ENCODE results near the gene RHOV.
A peak's percentile ranks its signal among the peaks of the same experiment; 100 is the strongest.
"Not testable (repeated sequence)": the region's sequence is repeated elsewhere in the genome, so short reads cannot be mapped to it uniquely, and the experiment has no call there.

RHOV gene

DNA sequence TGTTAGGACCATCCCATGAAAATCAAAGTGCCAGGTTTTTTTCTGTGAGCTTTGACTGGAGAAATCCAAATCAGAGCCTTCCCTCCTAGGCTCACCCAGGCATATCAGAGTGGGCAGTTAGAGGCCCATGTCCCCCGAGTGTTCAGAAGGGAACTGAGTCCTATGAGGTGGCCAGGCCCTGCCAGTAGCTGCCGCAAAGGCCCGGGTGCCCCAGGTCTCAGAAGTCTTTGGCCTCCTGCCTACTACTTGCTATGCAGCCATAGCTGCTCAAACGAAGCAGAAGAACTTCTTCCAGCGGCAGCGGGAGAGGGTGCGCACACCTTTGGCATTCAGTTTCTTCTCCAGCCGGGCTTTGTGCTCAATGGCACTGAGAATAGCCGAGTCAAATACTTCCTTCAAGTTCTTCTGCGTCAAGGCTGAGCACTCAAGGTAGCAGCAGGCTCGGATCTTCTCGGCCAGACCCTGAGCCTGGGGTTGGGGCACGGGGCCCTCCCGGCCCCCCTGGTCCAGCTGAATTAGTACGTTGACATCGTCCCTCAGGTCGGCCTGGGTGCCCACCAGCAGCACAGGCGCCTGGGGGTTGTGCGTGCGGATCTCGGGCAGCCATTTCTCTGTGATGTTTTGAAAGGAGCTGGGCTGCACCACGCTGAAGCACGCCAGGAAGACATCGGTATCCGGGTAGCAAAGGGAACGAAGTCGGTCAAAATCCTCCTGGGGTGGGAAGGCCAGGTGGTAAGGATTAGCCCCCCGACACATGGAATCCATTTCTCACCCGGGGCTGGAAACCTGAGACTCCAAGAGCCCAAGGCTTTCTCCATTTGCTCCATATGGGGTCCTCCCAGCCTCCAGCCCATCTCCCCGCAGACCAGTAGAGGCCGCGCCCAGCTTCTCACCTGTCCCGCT lies 992 bp downstream of the RHOV start:
- TF ChIP-seq, protein P1, sequence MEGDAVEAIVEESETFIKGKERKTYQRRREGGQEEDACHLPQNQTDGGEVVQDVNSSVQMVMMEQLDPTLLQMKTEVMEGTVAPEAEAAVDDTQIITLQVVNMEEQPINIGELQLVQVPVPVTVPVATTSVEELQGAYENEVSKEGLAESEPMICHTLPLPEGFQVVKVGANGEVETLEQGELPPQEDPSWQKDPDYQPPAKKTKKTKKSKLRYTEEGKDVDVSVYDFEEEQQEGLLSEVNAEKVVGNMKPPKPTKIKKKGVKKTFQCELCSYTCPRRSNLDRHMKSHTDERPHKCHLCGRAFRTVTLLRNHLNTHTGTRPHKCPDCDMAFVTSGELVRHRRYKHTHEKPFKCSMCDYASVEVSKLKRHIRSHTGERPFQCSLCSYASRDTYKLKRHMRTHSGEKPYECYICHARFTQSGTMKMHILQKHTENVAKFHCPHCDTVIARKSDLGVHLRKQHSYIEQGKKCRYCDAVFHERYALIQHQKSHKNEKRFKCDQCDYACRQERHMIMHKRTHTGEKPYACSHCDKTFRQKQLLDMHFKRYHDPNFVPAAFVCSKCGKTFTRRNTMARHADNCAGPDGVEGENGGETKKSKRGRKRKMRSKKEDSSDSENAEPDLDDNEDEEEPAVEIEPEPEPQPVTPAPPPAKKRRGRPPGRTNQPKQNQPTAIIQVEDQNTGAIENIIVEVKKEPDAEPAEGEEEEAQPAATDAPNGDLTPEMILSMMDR (IDR thresholded peaks at IDR 0.05; ENCODE audit: low read depth, low read length, missing control alignments) = no peak
- no peak for DNase-seq (ENCODE audit: low read depth)
- peak overlapping the region; percentile 67 for H3K4me3 ChIP-seq (ENCODE audit: low read depth, low read length)

DNA sequence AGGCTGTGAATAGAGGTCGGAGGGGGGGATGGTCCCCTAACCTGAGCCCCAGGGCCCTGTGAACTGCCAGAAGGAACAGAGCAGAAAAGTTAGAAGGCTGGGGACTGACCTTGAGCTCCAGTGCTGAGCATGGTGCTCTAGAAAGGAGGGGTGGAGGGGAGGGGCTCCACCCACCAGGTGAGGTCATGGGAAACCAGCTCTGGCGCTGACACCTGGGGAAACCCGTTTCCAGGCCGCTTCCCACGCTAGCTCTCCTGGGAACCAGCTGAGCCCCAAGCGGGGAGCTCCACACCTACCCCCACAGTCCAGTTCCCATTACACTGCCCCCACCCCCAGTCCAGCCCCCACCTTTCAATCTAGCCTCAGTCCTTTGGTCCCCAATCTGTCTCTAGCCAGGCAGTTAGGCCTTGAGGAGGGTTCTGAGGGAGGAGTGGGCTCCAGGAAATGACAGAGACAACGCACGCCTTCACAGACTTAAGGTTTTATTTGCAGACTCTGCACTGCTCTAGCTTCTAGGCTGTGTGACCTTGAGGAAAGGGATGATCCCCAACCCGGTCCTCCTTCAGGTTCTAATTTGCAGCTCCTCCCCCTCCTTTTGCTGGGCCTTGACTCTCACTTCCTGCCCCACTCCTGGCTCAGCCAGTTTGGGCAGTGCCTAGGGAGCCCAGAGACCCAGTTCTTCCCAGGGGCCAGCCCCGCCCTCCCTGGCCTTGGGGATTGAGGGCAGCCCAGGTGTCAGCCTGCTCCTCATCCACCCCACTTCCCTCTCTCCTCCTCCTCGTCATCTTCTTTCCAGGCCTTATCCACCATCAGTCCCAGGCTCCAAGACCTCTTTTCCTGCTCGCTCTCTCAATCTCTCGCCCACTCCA lies 2.1 kb downstream of the RHOV start:
- peak overlapping the region; percentile 67 for H3K4me3 ChIP-seq (ENCODE audit: low read depth, low read length)
- DNase-seq (ENCODE audit: low read depth) = no peak
- TF ChIP-seq, protein P1 (IDR thresholded peaks at IDR 0.05; ENCODE audit: low read depth, low read length, missing control alignments) = no peak

- H3K4me3 ChIP-seq (ENCODE audit: low read depth, low read length) = no peak overlapping the region
- DNase-seq (ENCODE audit: low read depth) = no peak
- TF ChIP-seq, protein P1 (IDR thresholded peaks at IDR 0.05; ENCODE audit: low read depth, low read length, missing control alignments) = no peak
These were observed 3.3 kb downstream of the RHOV start for GRCh38 chr15:40870716-40871115.

DNA sequence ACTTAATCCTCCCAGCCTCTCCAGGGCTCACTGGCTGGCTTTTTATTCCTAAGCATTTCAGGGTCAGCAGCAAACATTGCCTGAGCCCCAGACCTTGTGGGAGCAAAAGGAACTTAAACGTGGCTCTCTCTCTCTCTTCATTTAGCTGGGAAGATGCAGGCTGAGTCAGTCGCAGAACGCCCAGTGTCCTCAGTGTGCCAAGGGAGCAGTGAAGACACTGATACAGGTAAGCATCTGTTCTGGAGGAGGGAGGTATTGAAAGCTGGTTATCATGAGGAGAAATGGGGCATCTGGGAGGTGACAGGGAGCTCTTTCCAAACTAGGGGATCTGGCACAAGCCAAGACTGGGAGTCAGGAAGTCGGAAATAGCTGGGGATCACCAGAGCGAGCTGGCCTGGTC lies 4.3 kb downstream of the RHOV start:
- H3K4me3 ChIP-seq (ENCODE audit: low read depth, low read length) = no peak overlapping the region
- TF ChIP-seq, protein P1 (IDR thresholded peaks at IDR 0.05; ENCODE audit: low read depth, low read length, missing control alignments) = no peak

GRCh38 chr15:40867199-40867598 lies 6.8 kb downstream of the RHOV start:
- TF ChIP-seq, protein P1 (IDR thresholded peaks at IDR 0.05; ENCODE audit: low read depth, low read length, missing control alignments) = no peak
- no peak for DNase-seq (ENCODE audit: low read depth)
- no peak overlapping the region for H3K4me3 ChIP-seq (ENCODE audit: low read depth, low read length)

More for the DNA sequence above, 4.3 kb downstream of the RHOV start:
- DNase-seq (ENCODE audit: low read depth) = no peak

DNA sequence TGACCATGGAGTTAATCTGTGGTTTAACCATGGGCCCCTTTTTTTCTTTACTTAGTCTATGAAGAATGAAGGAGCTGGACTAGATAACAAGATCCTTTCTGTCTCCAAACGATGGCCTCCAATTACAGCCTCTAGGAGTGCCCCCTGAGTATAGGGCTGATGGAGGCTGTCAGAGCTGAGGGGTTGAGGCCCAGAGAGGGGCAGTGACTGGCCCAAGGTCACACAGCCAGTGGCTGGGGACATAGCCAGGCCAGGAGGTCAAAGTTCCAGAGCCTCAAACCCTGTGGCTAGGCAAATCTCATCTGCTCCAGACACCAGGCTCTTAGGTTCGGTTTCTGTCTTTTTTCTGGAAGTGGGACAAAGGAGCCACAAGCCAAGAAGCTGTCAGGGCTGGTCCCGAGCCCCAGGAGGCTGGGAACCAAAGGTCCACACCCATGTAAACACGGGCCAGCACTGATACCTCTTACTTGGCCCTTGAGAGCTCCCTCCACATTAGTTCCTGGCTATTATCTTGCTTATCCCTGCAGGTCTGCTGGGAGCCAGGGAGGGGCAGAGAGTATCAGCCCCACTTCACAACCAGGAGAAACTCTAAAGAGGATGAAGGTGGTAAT lies 10.3 kb downstream of the RHOV start:
- H3K4me3 ChIP-seq (ENCODE audit: low read depth, low read length) = no peak overlapping the region
- TF ChIP-seq, protein P1 (IDR thresholded peaks at IDR 0.05; ENCODE audit: low read depth, low read length, missing control alignments) = no peak
- DNase-seq (ENCODE audit: low read depth) = no peak

DNA sequence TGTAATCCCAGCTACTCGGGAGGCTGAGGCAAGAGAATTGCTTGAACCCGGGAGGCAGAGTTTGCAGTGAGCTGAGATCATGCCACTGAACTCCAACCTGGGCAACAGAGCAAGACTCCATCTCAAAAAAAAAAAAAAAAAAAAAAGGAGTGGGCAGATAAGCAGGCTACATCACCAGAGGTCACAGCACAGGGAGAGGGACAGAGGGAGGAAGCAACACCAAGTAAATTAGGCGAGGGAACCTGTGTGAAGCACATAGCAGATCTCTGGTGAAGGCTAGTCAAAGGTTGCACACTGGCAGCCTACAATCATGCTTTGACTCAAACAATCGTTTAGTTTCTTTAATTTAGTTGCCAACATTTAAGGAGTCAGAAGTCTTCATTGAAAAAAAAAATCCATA lies 12.9 kb downstream of the RHOV start:
- not testable (repeated sequence) for DNase-seq (ENCODE audit: low read depth); H3K4me3 ChIP-seq (ENCODE audit: low read depth, low read length)
